K562 (cell line): ENCODE results near the gene SQOR. TPM values are rescaled to one million over a fixed set of nuclear protein-coding genes. Genes with fewer than 3 reads are reported as not detected.

Experiments
- ATAC-seq: fragments of 200-7000 bp; cut with Tn5 transposase; 3 replicates; pipeline ENCODE4 v1.9.1; 2020; ENCODE audit warnings: moderate library complexity
- BruUV-seq: library from RNA; stranded (reverse); fragments of 400-500 nt; replicated peaks from 2 replicates; lab custom pipeline; 2021; lab: Mats Ljungman, UMichigan
- CTCF ChIA-PET: fragments of 300-600 bp; formaldehyde crosslinking; extraction: SDS; loops from one replicate; lab custom pipeline; 2021; ENCODE audit warnings: low intra/inter-chr PET ratio; lab: Yijun Ruan, JAX
- POLR2A ChIA-PET: fragments of 300-600, 350-650 bp; sonication (Branson Sonifier 250); formaldehyde crosslinking; extraction: SDS; loops from one replicate; lab custom pipeline; 2021; ENCODE audit warnings: antibody characterized with exemption, inconsistent platforms; lab: Yijun Ruan, JAX
- DNase-seq, 4 experiments: peaks; one replicate each; pipeline versions ENCODE4 v3.0.0 to v3.0.0-alpha.2; 2011 to 2018; ENCODE audit warnings: low spot score in 3 of 4, mixed read lengths in 3 of 4; ENCODE audit errors: extremely low read depth in 1 of 4
- FAIRE-seq: peaks from 2 replicates; lab custom pipeline; 2011; peaks lifted over from hg19 to GRCh38; lab: Jason Lieb, UNC
- H2AFZ ChIP-seq: 2 replicates; pipeline ENCODE4 v1.6.0; 2011; ENCODE audit warnings: low read depth, low read length, control low read depth, inconsistent platforms
- H3K27ac ChIP-seq: fragments of 200-600 bp; 3 replicates; pipeline ENCODE4 v1.8.0; 2011; ENCODE audit warnings: low read depth, mild to moderate bottlenecking, control low read depth, inconsistent platforms, low read length, moderate library complexity, mixed read lengths; ENCODE audit errors: extremely low read depth
- H3K27me3 ChIP-seq, 2 experiments: fragments of 300-600 bp in 1 of 2; 2 replicates in 1 of 2; 3 replicates in 1 of 2; pipeline versions ENCODE4 v1.6.0 to v1.8.0; 2011; ENCODE audit warnings: inconsistent platforms in 2 of 2, low read length in 2 of 2, mild to moderate bottlenecking in 1 of 2, mixed read lengths in 1 of 2, moderate library complexity in 1 of 2; ENCODE audit not compliant: control insufficient read depth in 2 of 2, insufficient read depth in 2 of 2
- H3K36me3 ChIP-seq: fragments of 300-600 bp; 3 replicates; pipeline ENCODE4 v1.8.0; 2011; ENCODE audit warnings: mild to moderate bottlenecking, low read length, inconsistent platforms; ENCODE audit not compliant: control insufficient read depth, insufficient read depth
- H3K4me1 ChIP-seq, 2 experiments: fragments of 200-600 bp in 1 of 2; replicated peaks in 1 of 2; 2 replicates in 1 of 2; 3 replicates in 1 of 2; pipeline versions ENCODE4 v1.5.1 to v1.8.0; 2011; ENCODE audit warnings: inconsistent platforms in 2 of 2, low read length in 2 of 2, mild to moderate bottlenecking in 1 of 2, mixed read lengths in 1 of 2, moderate library complexity in 1 of 2; ENCODE audit not compliant: control insufficient read depth in 2 of 2, insufficient read depth in 2 of 2
- H3K4me2 ChIP-seq: 2 replicates; pipeline ENCODE4 v1.6.1; 2011; ENCODE audit warnings: low read length, control low read depth, inconsistent platforms, mixed read lengths; ENCODE audit not compliant: insufficient read depth
- H3K4me3 ChIP-seq: fragments of 200-600 bp; sonication (generic), shearing (Covaris generic); 2 replicates; pipeline ENCODE4 v1.5.1; 2016; ENCODE audit warnings: control low read depth, inconsistent platforms
- H3K79me2 ChIP-seq: fragments of 200-600 bp; 3 replicates; pipeline ENCODE4 v1.8.0; 2011; ENCODE audit warnings: low read length, inconsistent platforms; ENCODE audit not compliant: control insufficient read depth, insufficient read depth
- H3K9ac ChIP-seq, 2 experiments: 2 replicates each; pipeline versions ENCODE4 v1.6.0 to v1.6.1; 2011; ENCODE audit warnings: low read depth in 2 of 2, low read length in 2 of 2, control low read depth in 1 of 2, inconsistent platforms in 1 of 2, mild to moderate bottlenecking in 1 of 2, mixed read lengths in 1 of 2; ENCODE audit not compliant: insufficient read depth in 1 of 2
- H3K9me1 ChIP-seq: one replicate; pipeline ENCODE4 v1.6.0; 2011; ENCODE audit warnings: inconsistent platforms, mild to moderate bottlenecking, low read length, moderate library complexity; ENCODE audit not compliant: control insufficient read depth, insufficient read depth
- H3K9me3 ChIP-seq: replicated peaks from 2 replicates; pipeline ENCODE4 v1.5.1; 2011; ENCODE audit warnings: low read depth, low read length, inconsistent platforms; ENCODE audit not compliant: control insufficient read depth, insufficient read depth
- H4K20me1 ChIP-seq: replicated peaks from 2 replicates; pipeline ENCODE4 v1.6.1; 2011; ENCODE audit warnings: low read length, inconsistent platforms, mixed read lengths; ENCODE audit not compliant: control insufficient read depth, insufficient read depth
- C11orf30 ChIP-seq: fragments of 450-650 bp; IDR thresholded peaks from 2 replicates; pipeline ENCODE4 v1.6.1; 2016; ENCODE audit warnings: low read depth, mild to moderate bottlenecking
- DDX20 ChIP-seq: fragments of 450-650 bp; IDR thresholded peaks from 2 replicates; pipeline ENCODE4 v1.6.1; 2016; ENCODE audit warnings: missing genetic modification characterization, low read depth, mild to moderate bottlenecking, missing compliant biosample characterization, moderate library complexity
- MTA2 ChIP-seq: fragments of 450-650 bp; IDR thresholded peaks from 2 replicates; pipeline ENCODE4 v1.6.1; 2016; ENCODE audit warnings: low read depth
- NCOR1 ChIP-seq: fragments of 450-650 bp; IDR thresholded peaks from 2 replicates; pipeline ENCODE4 v1.6.1; 2016; ENCODE audit warnings: mild to moderate bottlenecking, moderate library complexity
- SLC30A9 ChIP-seq: fragments of 250-450 bp; sonication (Bioruptor Pico); IDR thresholded peaks from 2 replicates; pipeline ENCODE4 v1.8.0; 2022; ENCODE audit warnings: mild to moderate bottlenecking, moderate library complexity
- SMAD2 ChIP-seq: fragments of 150-350 bp; IDR thresholded peaks from 2 replicates; pipeline ENCODE4 v1.6.1; 2014; ENCODE audit warnings: low read depth, mild to moderate bottlenecking, low read length
- SREBF1 ChIP-seq: fragments of 150-350 bp; IDR thresholded peaks from 2 replicates; pipeline ENCODE4 v1.6.1; 2014; ENCODE audit warnings: antibody characterized with exemption, low read depth, low read length, borderline replicate concordance
- SRF ChIP-seq, 2 experiments: fragments of 250-450, 450-650 bp in 1 of 2; sonication (Bioruptor Pico) in 1 of 2; sonication (generic) in 1 of 2; formaldehyde crosslinking; IDR thresholded peaks; 2 replicates each; pipeline versions ENCODE4 v1.5.0 to v1.5.1; 2020 to 2022; ENCODE audit warnings: mild to moderate bottlenecking in 1 of 2, missing genetic modification reagents in 1 of 2
- SRSF3 ChIP-seq: fragments of 200-400 bp; formaldehyde crosslinking; IDR thresholded peaks from 2 replicates; pipeline ENCODE4 v1.6.1; 2016; ENCODE audit warnings: mild to moderate bottlenecking, low read length, moderate library complexity; ENCODE audit not compliant: insufficient read depth
- ZNF134 ChIP-seq: fragments of 250-450 bp; sonication (Bioruptor Pico); conservative IDR thresholded peaks from 2 replicates; pipeline ENCODE4 v1.4.0; 2020
- ZNF384 ChIP-seq: IDR thresholded peaks from 2 replicates; pipeline ENCODE4 v1.6.1; 2012; ENCODE audit warnings: low read depth, low read length, improper control_type of control experiment
- ZNF41 ChIP-seq: fragments of 250-450 bp; sonication (Bioruptor Pico); conservative IDR thresholded peaks from 2 replicates; pipeline ENCODE4 v1.4.0; 2020; ENCODE audit warnings: mild to moderate bottlenecking
- ZNF830 ChIP-seq: fragments of 250-450 bp; sonication (Bioruptor Pico); IDR thresholded peaks from 2 replicates; pipeline ENCODE4 v1.5.0; 2021; ENCODE audit warnings: mild to moderate bottlenecking
- WGBS: fragments of 100-300 bp; shearing (Covaris generic); methylation state at CpG from one replicate; pipeline ENCODE4 v1.1.6; 2016; ENCODE audit warnings: low coverage, mixed read lengths; ENCODE audit not compliant: insufficient coverage; ENCODE audit errors: missing lambda C conversion rate; 5-methylcytosine and 5-hydroxymethylcytosine counted together
- in situ Hi-C: fragments of 300-500 bp; cut with MboI; formaldehyde crosslinking; loops from 4 replicates; pipeline ENCODE4 v1.15.0; 2018; ENCODE audit warnings: inconsistent platforms, mixed read lengths
- intact Hi-C: fragments of 100-400 bp; cut with micrococcal nuclease; formaldehyde crosslinking; loops from 2 replicates; pipeline ENCODE4 v1.14.2; 2022
- polyA plus RNA-seq, 8 experiments: library from polyadenylated mRNA; depleted of rRNA in 4 of 8; stranded (reverse) in 5 of 8; unstranded in 3 of 8; fragments of >200 nt; fragmentation: Nextera tagmentation in 2 of 8; fragmentation: Illumina TruSeq in 1 of 8; extraction: Ambion mirVana in 2 of 8; extraction: Trizol in 1 of 8; gene quantifications; 2 replicates each; pipeline versions ENCODE4 v1.2.1 to v1.2.3, GENCODE V29; 2011 to 2014; ENCODE audit warnings: inconsistent platforms in 1 of 8, missing spikeins in 1 of 8
- total RNA-seq, 7 experiments: library from RNA; depleted of rRNA in 6 of 7; stranded (reverse); fragments of >200 nt in 6 of 7; fragmentation: Illumina TruSeq in 2 of 7; extraction: Trizol in 2 of 7; gene quantifications; 2 replicates each; pipeline versions ENCODE4 v1.2.1 to v1.2.3, GENCODE V29; 2011 to 2021; ENCODE audit warnings: low replicate concordance in 1 of 7
- TF ChIP-seq, protein P1 (sequence below): fragments of 250-450 bp; sonication (Bioruptor Pico); IDR thresholded peaks from 2 replicates; pipeline ENCODE4 v1.5.0; 2021
- TF ChIP-seq, protein P2 (sequence below): fragments of 450-650 bp; IDR thresholded peaks from 2 replicates; pipeline ENCODE4 v1.6.1; 2016; ENCODE audit warnings: low read depth

Gene SQOR
- total and polyA plus RNA-seq, 9 of the 15 experiments (the other 6 are each of a cell fraction or from before 2014, with no cell fraction given): 0.32 to 1.6 (median 1.1) TPM

DNA sequence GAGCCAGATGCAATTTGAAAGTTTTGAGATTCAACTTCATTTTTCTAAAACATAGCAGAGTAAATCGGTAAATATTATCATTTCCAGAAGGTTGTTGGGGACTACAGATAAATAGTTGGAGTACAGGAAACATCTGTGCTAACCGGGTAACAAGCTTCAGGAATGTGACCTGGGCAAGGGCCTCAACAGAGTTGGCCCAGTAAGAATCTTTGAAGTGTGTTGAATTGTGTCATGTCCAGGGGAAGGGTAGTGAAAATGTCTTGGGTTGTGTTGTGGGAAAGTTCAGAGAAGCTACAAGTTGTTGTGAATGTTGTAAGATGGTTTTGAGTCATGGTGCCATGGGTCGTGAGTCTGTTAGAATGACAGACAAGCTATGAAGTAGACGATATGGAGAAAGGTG is 35.7 kb downstream of the SQOR start:
- no peak overlapping the region for H3K9ac ChIP-seq
- no peaks in the 10 kb centered on the region for H3K9me3 ChIP-seq
- no peaks in the 10 kb centered on the region for H4K20me1 ChIP-seq
- in situ Hi-C loops: no loop called here
- H2AFZ ChIP-seq: no peak overlapping the region
- ChIA-PET CTCF (no interaction called here), POLR2A (no interaction called here)
- no peak for ATAC-seq
- no peaks in the 10 kb centered on the region for H3K79me2 ChIP-seq
- no peaks in the 10 kb centered on the region for H3K4me1 ChIP-seq
- intact Hi-C loops: loop anchor here (5.0 kb wide), 1 partner anchor 48 kb away; no protein-coding TSS in a partner anchor
- H3K27ac ChIP-seq: no peak overlapping the region
- no peak overlapping the region for H3K4me2 ChIP-seq
- BruUV-seq: no TSS peak
- H3K36me3 ChIP-seq: no peaks in the 10 kb centered on the region
- H3K9me1 ChIP-seq: no peaks in the 10 kb centered on the region
- peaks cover 3 to 18% of the 10 kb centered on the region in 2 experiments; a peak in 2 of 5 replicates for H3K27me3 ChIP-seq
- no peak for DNase-seq
- no peak overlapping the region for H3K4me3 ChIP-seq
- FAIRE-seq: no peak
- 0% methylated on average over 4 of the region's 4 CpGs for WGBS
- TF ChIP-seq ZNF384 (no peak), ZNF41 (no peak), MTA2 (no peak), ZNF134 (CRISPR knock-in tag) (no peak), SRSF3 (no peak), ZNF830 (CRISPR knock-in tag) (no peak), SMAD2 (no peak), SLC30A9 (CRISPR knock-in tag) (no peak), SRF (CRISPR knock-in tag; IDR thresholded peaks at IDR 0.05) (no peak), NCOR1 (no peak), SREBF1 (no peak), C11orf30 (no peak), DDX20 (no peak)
- TF ChIP-seq, protein P1, sequence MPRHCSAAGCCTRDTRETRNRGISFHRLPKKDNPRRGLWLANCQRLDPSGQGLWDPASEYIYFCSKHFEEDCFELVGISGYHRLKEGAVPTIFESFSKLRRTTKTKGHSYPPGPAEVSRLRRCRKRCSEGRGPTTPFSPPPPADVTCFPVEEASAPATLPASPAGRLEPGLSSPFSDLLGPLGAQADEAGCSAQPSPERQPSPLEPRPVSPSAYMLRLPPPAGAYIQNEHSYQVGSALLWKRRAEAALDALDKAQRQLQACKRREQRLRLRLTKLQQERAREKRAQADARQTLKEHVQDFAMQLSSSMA (CRISPR knock-in tag): no peak
- TF ChIP-seq, protein P2, sequence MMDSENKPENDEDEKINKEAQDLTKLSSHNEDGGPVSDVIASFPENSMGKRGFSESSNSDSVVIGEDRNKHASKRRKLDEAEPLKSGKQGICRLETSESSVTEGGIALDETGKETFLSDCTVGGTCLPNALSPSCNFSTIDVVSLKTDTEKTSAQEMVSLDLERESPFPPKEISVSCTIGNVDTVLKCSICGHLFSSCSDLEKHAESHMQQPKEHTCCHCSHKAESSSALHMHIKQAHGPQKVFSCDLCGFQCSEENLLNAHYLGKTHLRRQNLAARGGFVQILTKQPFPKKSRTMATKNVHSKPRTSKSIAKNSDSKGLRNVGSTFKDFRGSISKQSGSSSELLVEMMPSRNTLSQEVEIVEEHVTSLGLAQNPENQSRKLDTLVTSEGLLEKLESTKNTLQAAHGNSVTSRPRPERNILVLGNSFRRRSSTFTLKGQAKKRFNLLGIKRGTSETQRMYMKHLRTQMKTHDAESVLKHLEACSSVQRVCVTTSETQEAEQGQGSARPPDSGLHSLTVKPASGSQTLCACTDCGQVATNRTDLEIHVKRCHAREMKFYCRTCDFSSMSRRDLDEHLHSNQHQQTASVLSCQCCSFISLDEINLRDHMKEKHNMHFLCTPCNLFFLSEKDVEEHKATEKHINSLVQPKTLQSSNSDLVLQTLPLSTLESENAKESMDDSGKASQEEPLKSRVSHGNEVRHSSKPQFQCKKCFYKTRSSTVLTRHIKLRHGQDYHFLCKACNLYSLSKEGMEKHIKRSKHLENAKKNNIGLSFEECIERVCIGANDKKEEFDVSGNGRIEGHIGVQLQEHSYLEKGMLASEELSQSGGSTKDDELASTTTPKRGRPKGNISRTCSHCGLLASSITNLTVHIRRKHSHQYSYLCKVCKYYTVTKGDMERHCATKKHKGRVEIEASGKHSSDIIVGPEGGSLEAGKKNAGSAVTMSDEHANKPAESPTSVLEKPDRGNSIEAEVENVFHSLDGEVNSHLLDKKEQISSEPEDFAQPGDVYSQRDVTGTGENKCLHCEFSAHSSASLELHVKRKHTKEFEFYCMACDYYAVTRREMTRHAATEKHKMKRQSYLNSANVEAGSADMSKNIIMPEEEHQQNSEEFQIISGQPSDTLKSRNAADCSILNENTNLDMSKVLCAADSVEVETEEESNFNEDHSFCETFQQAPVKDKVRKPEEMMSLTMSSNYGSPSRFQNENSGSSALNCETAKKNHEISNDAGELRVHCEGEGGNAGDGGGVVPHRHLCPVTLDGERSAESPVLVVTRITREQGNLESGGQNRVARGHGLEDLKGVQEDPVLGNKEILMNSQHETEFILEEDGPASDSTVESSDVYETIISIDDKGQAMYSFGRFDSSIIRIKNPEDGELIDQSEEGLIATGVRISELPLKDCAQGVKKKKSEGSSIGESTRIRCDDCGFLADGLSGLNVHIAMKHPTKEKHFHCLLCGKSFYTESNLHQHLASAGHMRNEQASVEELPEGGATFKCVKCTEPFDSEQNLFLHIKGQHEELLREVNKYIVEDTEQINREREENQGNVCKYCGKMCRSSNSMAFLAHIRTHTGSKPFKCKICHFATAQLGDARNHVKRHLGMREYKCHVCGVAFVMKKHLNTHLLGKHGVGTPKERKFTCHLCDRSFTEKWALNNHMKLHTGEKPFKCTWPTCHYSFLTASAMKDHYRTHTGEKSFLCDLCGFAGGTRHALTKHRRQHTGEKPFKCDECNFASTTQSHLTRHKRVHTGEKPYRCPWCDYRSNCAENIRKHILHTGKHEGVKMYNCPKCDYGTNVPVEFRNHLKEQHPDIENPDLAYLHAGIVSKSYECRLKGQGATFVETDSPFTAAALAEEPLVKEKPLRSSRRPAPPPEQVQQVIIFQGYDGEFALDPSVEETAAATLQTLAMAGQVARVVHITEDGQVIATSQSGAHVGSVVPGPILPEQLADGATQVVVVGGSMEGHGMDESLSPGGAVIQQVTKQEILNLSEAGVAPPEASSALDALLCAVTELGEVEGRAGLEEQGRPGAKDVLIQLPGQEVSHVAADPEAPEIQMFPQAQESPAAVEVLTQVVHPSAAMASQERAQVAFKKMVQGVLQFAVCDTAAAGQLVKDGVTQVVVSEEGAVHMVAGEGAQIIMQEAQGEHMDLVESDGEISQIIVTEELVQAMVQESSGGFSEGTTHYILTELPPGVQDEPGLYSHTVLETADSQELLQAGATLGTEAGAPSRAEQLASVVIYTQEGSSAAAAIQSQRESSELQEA: no peak
